WTC11 (cell line): ENCODE measurements around the gene SEC61A2.

ENCODE experiments used
- CREB1 ChIP-seq: sonication (generic); formaldehyde crosslinking; IDR thresholded peaks from 2 replicates; pipeline ENCODE4 v1.8.0; 2023; ENCODE audit warnings: mild to moderate bottlenecking, missing genetic modification reagents
- FOXP1 ChIP-seq: sonication (generic); formaldehyde crosslinking; IDR thresholded peaks from 2 replicates; pipeline ENCODE4 v1.8.0; 2022; ENCODE audit warnings: missing genetic modification reagents, mild to moderate bottlenecking, moderate library complexity, borderline replicate concordance
- SOX15 ChIP-seq: fragments of 250-450 bp; sonication (Bioruptor Pico); IDR thresholded peaks from 2 replicates; pipeline ENCODE4 v1.9.0; 2021; ENCODE audit warnings: mild to moderate bottlenecking
- ZNF423 ChIP-seq: fragments of 250-450 bp; sonication (Bioruptor Pico); IDR thresholded peaks from 2 replicates; pipeline ENCODE4 v2.1.2; 2022; ENCODE audit warnings: mild to moderate bottlenecking, moderate library complexity
- TF ChIP-seq, protein P1 (sequence below): fragments of 200-600 bp; IDR thresholded peaks from 2 replicates; pipeline ENCODE4 v1.8.0; 2022; ENCODE audit warnings: antibody characterized with exemption
- TF ChIP-seq, protein P2 (sequence below): sonication (generic); formaldehyde crosslinking; conservative IDR thresholded peaks from 2 replicates; pipeline ENCODE4 v1.8.1; 2023; ENCODE audit warnings: mild to moderate bottlenecking, low read depth, missing genetic modification reagents, moderate library complexity

DNA sequence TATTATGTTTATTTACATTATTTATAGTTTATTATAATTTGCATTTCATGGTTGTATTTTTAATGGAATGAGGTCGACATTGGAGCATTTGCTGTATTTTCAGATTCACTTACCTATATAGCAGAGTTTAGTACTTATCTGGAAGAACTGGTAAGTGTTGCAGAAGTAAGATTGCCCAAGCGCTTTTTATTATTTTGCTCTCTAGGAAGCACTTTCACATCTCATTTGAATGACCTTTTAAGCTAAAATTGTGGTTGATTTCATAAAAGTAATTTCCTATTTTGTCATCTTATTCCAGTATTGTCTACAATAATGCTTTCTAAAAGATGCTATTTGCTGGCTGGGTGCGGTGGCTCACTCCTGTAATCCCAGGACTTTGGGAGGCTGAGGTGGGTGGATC lies 28.6 kb downstream of the SEC61A2 start:
- TF ChIP-seq, protein P1, sequence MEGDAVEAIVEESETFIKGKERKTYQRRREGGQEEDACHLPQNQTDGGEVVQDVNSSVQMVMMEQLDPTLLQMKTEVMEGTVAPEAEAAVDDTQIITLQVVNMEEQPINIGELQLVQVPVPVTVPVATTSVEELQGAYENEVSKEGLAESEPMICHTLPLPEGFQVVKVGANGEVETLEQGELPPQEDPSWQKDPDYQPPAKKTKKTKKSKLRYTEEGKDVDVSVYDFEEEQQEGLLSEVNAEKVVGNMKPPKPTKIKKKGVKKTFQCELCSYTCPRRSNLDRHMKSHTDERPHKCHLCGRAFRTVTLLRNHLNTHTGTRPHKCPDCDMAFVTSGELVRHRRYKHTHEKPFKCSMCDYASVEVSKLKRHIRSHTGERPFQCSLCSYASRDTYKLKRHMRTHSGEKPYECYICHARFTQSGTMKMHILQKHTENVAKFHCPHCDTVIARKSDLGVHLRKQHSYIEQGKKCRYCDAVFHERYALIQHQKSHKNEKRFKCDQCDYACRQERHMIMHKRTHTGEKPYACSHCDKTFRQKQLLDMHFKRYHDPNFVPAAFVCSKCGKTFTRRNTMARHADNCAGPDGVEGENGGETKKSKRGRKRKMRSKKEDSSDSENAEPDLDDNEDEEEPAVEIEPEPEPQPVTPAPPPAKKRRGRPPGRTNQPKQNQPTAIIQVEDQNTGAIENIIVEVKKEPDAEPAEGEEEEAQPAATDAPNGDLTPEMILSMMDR = no peak
- TF ChIP-seq FOXP1 (CRISPR knock-in tag) (no peak), SOX15 (CRISPR knock-in tag) (no peak), ZNF423 (CRISPR knock-in tag) (no peak), CREB1 (no peak)
- TF ChIP-seq, protein P2, sequence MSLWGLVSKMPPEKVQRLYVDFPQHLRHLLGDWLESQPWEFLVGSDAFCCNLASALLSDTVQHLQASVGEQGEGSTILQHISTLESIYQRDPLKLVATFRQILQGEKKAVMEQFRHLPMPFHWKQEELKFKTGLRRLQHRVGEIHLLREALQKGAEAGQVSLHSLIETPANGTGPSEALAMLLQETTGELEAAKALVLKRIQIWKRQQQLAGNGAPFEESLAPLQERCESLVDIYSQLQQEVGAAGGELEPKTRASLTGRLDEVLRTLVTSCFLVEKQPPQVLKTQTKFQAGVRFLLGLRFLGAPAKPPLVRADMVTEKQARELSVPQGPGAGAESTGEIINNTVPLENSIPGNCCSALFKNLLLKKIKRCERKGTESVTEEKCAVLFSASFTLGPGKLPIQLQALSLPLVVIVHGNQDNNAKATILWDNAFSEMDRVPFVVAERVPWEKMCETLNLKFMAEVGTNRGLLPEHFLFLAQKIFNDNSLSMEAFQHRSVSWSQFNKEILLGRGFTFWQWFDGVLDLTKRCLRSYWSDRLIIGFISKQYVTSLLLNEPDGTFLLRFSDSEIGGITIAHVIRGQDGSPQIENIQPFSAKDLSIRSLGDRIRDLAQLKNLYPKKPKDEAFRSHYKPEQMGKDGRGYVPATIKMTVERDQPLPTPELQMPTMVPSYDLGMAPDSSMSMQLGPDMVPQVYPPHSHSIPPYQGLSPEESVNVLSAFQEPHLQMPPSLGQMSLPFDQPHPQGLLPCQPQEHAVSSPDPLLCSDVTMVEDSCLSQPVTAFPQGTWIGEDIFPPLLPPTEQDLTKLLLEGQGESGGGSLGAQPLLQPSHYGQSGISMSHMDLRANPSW (CRISPR knock-in tag) = no peak
